GM23338 (cell line): ENCODE results near the gene ADGRL3. TPM values are rescaled to one million over a fixed set of nuclear protein-coding genes. Genes with fewer than 3 reads are reported as not detected.

Experiments used
- ATAC-seq: fragments of 200-7000 bp; cut with Tn5 transposase; 3 replicates; pipeline ENCODE4 v1.9.1; 2020
- DNase-seq: peaks from one replicate; pipeline ENCODE4 v3.0.0-alpha.2; 2015; ENCODE audit warnings: low spot score
- H2AFZ ChIP-seq: fragments of 200-600 bp; sonication (generic); 2 replicates; pipeline ENCODE4 v1.8.0; 2016; ENCODE audit warnings: antibody characterized with exemption, mild to moderate bottlenecking, moderate library complexity
- H3F3A ChIP-seq: fragments of 200-600 bp; sonication (generic); replicated peaks from 2 replicates; pipeline ENCODE4 v1.8.0; 2017; ENCODE audit warnings: antibody characterized with exemption, mixed run types, low read depth
- H3K27ac ChIP-seq: fragments of 200-600 bp; sonication (generic); 2 replicates; pipeline ENCODE4 v1.6.1; 2016; ENCODE audit warnings: low read depth
- H3K27me3 ChIP-seq: fragments of 200-600 bp; sonication (generic); 2 replicates; pipeline ENCODE4 v1.8.0; 2016; ENCODE audit warnings: mild to moderate bottlenecking, mixed run types, moderate library complexity; ENCODE audit not compliant: insufficient read depth
- H3K36me3 ChIP-seq: fragments of 200-600 bp; sonication (generic); 2 replicates; pipeline ENCODE4 v1.8.0; 2016; ENCODE audit warnings: mild to moderate bottlenecking; ENCODE audit not compliant: insufficient read depth
- H3K4me1 ChIP-seq: fragments of 200-600 bp; sonication (generic); 2 replicates; pipeline ENCODE4 v1.8.0; 2016; ENCODE audit warnings: mild to moderate bottlenecking, moderate library complexity; ENCODE audit not compliant: insufficient read depth
- H3K4me2 ChIP-seq: fragments of 200-600 bp; sonication (generic); 2 replicates; pipeline ENCODE4 v1.7.1; 2017; ENCODE audit warnings: mixed run types
- H3K4me3 ChIP-seq: fragments of 200-600 bp; sonication (generic); 2 replicates; pipeline ENCODE4 v1.6.1; 2016; ENCODE audit warnings: mixed run types
- H3K79me2 ChIP-seq: fragments of 200-600 bp; sonication (generic); replicated peaks from 2 replicates; pipeline ENCODE4 v1.8.0; 2017; ENCODE audit warnings: mild to moderate bottlenecking; ENCODE audit not compliant: insufficient read depth
- H3K9me2 ChIP-seq: fragments of 200-600 bp; sonication (generic); 2 replicates; pipeline ENCODE4 v1.8.0; 2017; ENCODE audit not compliant: insufficient read depth
- H4K20me1 ChIP-seq: fragments of 200-600 bp; sonication (generic); replicated peaks from 2 replicates; pipeline ENCODE4 v1.8.0; 2017; ENCODE audit warnings: mild to moderate bottlenecking; ENCODE audit not compliant: insufficient read depth
- H3K27ac Mint-ChIP-seq: 2 replicates; pipeline ENCODE4 v1.8.0; 2020; ENCODE audit warnings: inconsistent platforms, mild to moderate bottlenecking, moderate library complexity, mixed read lengths
- H3K27me3 Mint-ChIP-seq: 3 replicates; pipeline ENCODE4 v1.8.0; 2022; ENCODE audit warnings: low read depth, mild to moderate bottlenecking, moderate library complexity, mixed read lengths, inconsistent platforms; ENCODE audit not compliant: insufficient read depth, poor library complexity
- H3K36me3 Mint-ChIP-seq: 3 replicates; pipeline ENCODE4 v1.8.0; 2021; ENCODE audit warnings: low read depth, mild to moderate bottlenecking, inconsistent platforms, moderate library complexity, mixed read lengths
- H3K4me1 Mint-ChIP-seq: 3 replicates; pipeline ENCODE4 v1.8.0; 2020; ENCODE audit warnings: mild to moderate bottlenecking, inconsistent platforms, mixed read lengths
- H3K4me3 Mint-ChIP-seq: 3 replicates; pipeline ENCODE4 v1.8.0; 2021; ENCODE audit warnings: moderate library complexity, mild to moderate bottlenecking, inconsistent platforms, mixed read lengths
- H3K9me3 Mint-ChIP-seq: 3 replicates; pipeline ENCODE4 v1.8.0; 2020; ENCODE audit warnings: moderate library complexity, mild to moderate bottlenecking, inconsistent platforms, mixed read lengths
- CREB1 ChIP-seq: fragments of 250-450 bp; sonication (Bioruptor Pico); IDR thresholded peaks from 2 replicates; pipeline ENCODE4 v1.5.0; 2020; ENCODE audit warnings: low read depth, mild to moderate bottlenecking, moderate library complexity
- EZH2 ChIP-seq: fragments of 200-600 bp; sonication (generic); IDR thresholded peaks from one replicate; pipeline ENCODE4 v1.8.0; 2017; ENCODE audit warnings: antibody characterized with exemption, mild to moderate bottlenecking, low read depth; ENCODE audit not compliant: unreplicated experiment
- NANOG ChIP-seq: IDR thresholded peaks from 2 replicates; pipeline ENCODE4 v1.6.1; 2016; ENCODE audit warnings: antibody characterized with exemption, borderline replicate concordance
- STAT1 ChIP-seq: IDR thresholded peaks from one replicate; pipeline ENCODE4 v1.6.1; 2016; ENCODE audit warnings: antibody characterized with exemption; ENCODE audit not compliant: unreplicated experiment
- ZNF114 ChIP-seq: fragments of 250-450 bp; sonication (Bioruptor Pico); IDR thresholded peaks from 2 replicates; pipeline ENCODE4 v1.5.0; 2020; ENCODE audit warnings: mild to moderate bottlenecking, moderate library complexity
- ZNF331 ChIP-seq: fragments of 250-450 bp; sonication (Bioruptor Pico); IDR thresholded peaks from 2 replicates; pipeline ENCODE4 v1.5.0; 2020; ENCODE audit warnings: low read depth, mild to moderate bottlenecking, moderate library complexity
- polyA plus RNA-seq: library from polyadenylated mRNA; unstranded; fragments of >200 nt; fragmentation: Nextera tagmentation; extraction: Ambion mirVana; gene quantifications from 2 replicates; pipeline ENCODE4 v1.2.1, GENCODE V29; 2016
- total RNA-seq: library from RNA; depleted of rRNA; stranded (reverse); fragments of >200 nt; shearing (Covaris generic); gene quantifications from 2 replicates; pipeline ENCODE4 v1.2.3, GENCODE V29; 2014
- TF ChIP-seq, protein P1 (sequence below), 2 experiments: fragments of 200-600 bp in 1 of 2; sonication (generic) in 1 of 2; conservative IDR thresholded peaks; 2 replicates each; pipeline versions ENCODE4 v1.5.1 to v1.6.1; 2016 to 2017; ENCODE audit warnings: antibody characterized with exemption in 2 of 2, low read depth in 2 of 2, mild to moderate bottlenecking in 2 of 2, moderate library complexity in 1 of 2
- TF ChIP-seq, protein P2 (sequence below): IDR thresholded peaks from one replicate; pipeline ENCODE4 v1.6.1; 2018; ENCODE audit warnings: antibody characterized with exemption; ENCODE audit not compliant: unreplicated experiment
- TF ChIP-seq, protein P3 (sequence below): IDR thresholded peaks from 2 replicates; pipeline ENCODE4 v1.6.1; 2016; ENCODE audit warnings: antibody characterized with exemption

ADGRL3 gene
- total and polyA plus RNA-seq, 2 experiments from 2014 or later: 9.7 to 16.5 TPM

DNA sequence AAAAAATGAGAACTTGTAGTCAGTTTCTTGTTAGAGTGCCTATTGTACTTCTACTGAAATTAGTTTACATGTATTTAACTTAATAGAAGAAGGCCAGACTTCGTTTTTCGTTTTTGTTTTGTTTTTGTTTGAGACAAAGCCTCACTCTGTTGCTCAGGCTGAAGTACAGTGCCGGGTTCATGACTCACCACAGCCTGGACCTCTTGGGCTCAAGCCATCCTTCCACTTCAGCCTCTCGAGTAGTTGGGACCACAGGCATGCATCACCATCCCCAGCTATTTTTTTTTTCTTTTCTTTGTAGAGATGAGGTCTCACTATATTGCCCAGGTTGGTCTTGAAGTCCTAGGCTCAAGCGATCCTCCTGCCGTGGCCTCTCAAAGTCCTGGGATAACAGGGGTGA, 793.9 kb downstream of the ADGRL3 start:
- H3K4me3 Mint-ChIP-seq: no peak overlapping the region
- no peak overlapping the region for H3K4me2 ChIP-seq
- H3K27ac ChIP-seq: no peak overlapping the region
- ATAC-seq: no peak
- TF ChIP-seq, protein P1, sequence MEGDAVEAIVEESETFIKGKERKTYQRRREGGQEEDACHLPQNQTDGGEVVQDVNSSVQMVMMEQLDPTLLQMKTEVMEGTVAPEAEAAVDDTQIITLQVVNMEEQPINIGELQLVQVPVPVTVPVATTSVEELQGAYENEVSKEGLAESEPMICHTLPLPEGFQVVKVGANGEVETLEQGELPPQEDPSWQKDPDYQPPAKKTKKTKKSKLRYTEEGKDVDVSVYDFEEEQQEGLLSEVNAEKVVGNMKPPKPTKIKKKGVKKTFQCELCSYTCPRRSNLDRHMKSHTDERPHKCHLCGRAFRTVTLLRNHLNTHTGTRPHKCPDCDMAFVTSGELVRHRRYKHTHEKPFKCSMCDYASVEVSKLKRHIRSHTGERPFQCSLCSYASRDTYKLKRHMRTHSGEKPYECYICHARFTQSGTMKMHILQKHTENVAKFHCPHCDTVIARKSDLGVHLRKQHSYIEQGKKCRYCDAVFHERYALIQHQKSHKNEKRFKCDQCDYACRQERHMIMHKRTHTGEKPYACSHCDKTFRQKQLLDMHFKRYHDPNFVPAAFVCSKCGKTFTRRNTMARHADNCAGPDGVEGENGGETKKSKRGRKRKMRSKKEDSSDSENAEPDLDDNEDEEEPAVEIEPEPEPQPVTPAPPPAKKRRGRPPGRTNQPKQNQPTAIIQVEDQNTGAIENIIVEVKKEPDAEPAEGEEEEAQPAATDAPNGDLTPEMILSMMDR (conservative IDR thresholded peaks at IDR 0.05; ENCODE audit: low read depth in 2 of 2): no peak
- TF ChIP-seq NANOG: no peak
- H3K9me2 ChIP-seq: no peaks in the 10 kb centered on the region
- H3K36me3 ChIP-seq: no peaks in the 10 kb centered on the region
- H3K36me3 Mint-ChIP-seq: no peaks in the 10 kb centered on the region
- H2AFZ ChIP-seq: no peak overlapping the region
- H3K27ac Mint-ChIP-seq: no peak overlapping the region
- no peak for DNase-seq
- no peaks in the 10 kb centered on the region for H3F3A ChIP-seq
- H3K27me3 ChIP-seq: no peaks in the 10 kb centered on the region
- H3K4me1 Mint-ChIP-seq: peaks cover 21% of the 10 kb centered on the region
- no peaks in the 10 kb centered on the region for H3K9me3 Mint-ChIP-seq
- H3K4me1 ChIP-seq: peaks cover 17% of the 10 kb centered on the region
- H3K4me3 ChIP-seq: no peak overlapping the region
- no peaks in the 10 kb centered on the region for H4K20me1 ChIP-seq
- H3K79me2 ChIP-seq: no peaks in the 10 kb centered on the region
- no peaks in the 10 kb centered on the region for H3K27me3 Mint-ChIP-seq

DNA sequence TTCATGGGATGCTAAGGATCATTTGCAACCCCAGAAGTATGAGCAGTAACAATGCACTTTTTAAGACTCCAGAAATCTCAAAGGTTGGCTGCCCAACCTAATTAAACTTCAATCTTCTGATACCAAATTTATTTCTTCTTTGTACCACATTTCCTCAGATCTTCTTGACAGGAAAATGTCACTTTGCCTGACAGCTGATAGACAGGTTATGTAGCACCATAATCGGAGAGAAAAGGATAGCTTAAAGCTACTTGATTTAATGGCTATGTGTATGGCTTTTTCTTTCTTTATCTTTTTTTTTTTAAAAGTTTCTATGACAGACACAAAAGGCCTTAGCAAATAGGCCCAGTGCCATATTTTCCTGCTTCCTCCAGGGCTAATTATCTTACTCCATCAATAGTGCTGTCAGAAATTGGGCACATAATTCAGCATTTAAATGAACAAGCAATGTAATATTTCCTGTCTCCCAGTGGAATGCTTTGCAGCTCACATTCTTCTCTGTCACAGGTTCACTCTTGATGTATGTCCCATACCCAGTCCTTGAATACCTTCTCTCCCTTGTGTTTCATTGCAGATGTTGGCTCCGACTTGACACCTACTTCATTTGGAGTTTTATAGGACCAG, 795.7 kb downstream of the ADGRL3 start:
- H3K36me3 Mint-ChIP-seq: no peaks in the 10 kb centered on the region
- no peak overlapping the region for H3K27ac Mint-ChIP-seq
- Histone ChIP-seq H3K9me2 (no peaks in the 10 kb centered on the region), H3K27me3 (no peaks in the 10 kb centered on the region), H2AFZ (no peak overlapping the region), H3K4me3 (no peak overlapping the region), H3K4me1 (peaks cover 17% of the 10 kb centered on the region), H3K79me2 (no peaks in the 10 kb centered on the region), H4K20me1 (no peaks in the 10 kb centered on the region), H3K4me2 (no peak overlapping the region), H3F3A (no peaks in the 10 kb centered on the region), H3K36me3 (no peaks in the 10 kb centered on the region), H3K27ac (no peak overlapping the region)
- peaks cover 21% of the 10 kb centered on the region for H3K4me1 Mint-ChIP-seq
- ATAC-seq (no peak), DNase-seq (no peak)
- H3K9me3 Mint-ChIP-seq: no peaks in the 10 kb centered on the region
- no peaks in the 10 kb centered on the region for H3K27me3 Mint-ChIP-seq
- H3K4me3 Mint-ChIP-seq: no peak overlapping the region
- no peak for TF ChIP-seq EZH2
- TF ChIP-seq NANOG: no peak
- TF ChIP-seq STAT1: no peak
- TF ChIP-seq CREB1 (CRISPR knock-in tag): no peak
- TF ChIP-seq ZNF114 (CRISPR knock-in tag): no peak
- TF ChIP-seq, protein P2, sequence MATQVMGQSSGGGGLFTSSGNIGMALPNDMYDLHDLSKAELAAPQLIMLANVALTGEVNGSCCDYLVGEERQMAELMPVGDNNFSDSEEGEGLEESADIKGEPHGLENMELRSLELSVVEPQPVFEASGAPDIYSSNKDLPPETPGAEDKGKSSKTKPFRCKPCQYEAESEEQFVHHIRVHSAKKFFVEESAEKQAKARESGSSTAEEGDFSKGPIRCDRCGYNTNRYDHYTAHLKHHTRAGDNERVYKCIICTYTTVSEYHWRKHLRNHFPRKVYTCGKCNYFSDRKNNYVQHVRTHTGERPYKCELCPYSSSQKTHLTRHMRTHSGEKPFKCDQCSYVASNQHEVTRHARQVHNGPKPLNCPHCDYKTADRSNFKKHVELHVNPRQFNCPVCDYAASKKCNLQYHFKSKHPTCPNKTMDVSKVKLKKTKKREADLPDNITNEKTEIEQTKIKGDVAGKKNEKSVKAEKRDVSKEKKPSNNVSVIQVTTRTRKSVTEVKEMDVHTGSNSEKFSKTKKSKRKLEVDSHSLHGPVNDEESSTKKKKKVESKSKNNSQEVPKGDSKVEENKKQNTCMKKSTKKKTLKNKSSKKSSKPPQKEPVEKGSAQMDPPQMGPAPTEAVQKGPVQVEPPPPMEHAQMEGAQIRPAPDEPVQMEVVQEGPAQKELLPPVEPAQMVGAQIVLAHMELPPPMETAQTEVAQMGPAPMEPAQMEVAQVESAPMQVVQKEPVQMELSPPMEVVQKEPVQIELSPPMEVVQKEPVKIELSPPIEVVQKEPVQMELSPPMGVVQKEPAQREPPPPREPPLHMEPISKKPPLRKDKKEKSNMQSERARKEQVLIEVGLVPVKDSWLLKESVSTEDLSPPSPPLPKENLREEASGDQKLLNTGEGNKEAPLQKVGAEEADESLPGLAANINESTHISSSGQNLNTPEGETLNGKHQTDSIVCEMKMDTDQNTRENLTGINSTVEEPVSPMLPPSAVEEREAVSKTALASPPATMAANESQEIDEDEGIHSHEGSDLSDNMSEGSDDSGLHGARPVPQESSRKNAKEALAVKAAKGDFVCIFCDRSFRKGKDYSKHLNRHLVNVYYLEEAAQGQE: no peak
- TF ChIP-seq, protein P3, sequence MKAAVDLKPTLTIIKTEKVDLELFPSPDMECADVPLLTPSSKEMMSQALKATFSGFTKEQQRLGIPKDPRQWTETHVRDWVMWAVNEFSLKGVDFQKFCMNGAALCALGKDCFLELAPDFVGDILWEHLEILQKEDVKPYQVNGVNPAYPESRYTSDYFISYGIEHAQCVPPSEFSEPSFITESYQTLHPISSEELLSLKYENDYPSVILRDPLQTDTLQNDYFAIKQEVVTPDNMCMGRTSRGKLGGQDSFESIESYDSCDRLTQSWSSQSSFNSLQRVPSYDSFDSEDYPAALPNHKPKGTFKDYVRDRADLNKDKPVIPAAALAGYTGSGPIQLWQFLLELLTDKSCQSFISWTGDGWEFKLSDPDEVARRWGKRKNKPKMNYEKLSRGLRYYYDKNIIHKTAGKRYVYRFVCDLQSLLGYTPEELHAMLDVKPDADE: no peak
- TF ChIP-seq ZNF331 (CRISPR knock-in tag): no peak
